ENCODE measurements around the gene PTPRK.

Gene PTPRK

GRCh38 chr6:128280066-128280465 is 240.3 kb downstream of the PTPRK start:
- DNase-seq, result no peak

GRCh38 chr6:128278836-128279235 is 241.6 kb downstream of the PTPRK start:
- DNase-seq, result no peak

GRCh38 chr6:128277379-128277778 is 243.0 kb downstream of the PTPRK start:
- DNase-seq, result no peak

- no peak for DNase-seq
Observed at GRCh38 chr6:128276311-128276710, 244.1 kb downstream of the PTPRK start.

GRCh38 chr6:128275681-128276080 is 244.7 kb downstream of the PTPRK start:
- no peak for DNase-seq

GRCh38 chr6:128275030-128275429 is 245.4 kb downstream of the PTPRK start:
- no peak for DNase-seq

- no peak for DNase-seq
Observed at GRCh38 chr6:128271527-128271926, 248.9 kb downstream of the PTPRK start.

GRCh38 chr6:128271011-128271410 is 249.4 kb downstream of the PTPRK start:
- no peak for DNase-seq

- no peak for DNase-seq
Observed at GRCh38 chr6:128266946-128267345, 253.5 kb downstream of the PTPRK start.

- DNase-seq, result no peak
Observed at GRCh38 chr6:128265706-128266105, 254.7 kb downstream of the PTPRK start.

- DNase-seq, result no peak
Observed at GRCh38 chr6:128259730-128260685, 260.4 kb downstream of the PTPRK start.

- DNase-seq, result no peak
Observed at GRCh38 chr6:128259029-128259724, 261.2 kb downstream of the PTPRK start.

GRCh38 chr6:128256095-128256494 is 264.3 kb downstream of the PTPRK start:
- DNase-seq, result no peak

- DNase-seq, result no peak
Observed at GRCh38 chr6:128252341-128253176, 267.8 kb downstream of the PTPRK start.

- no peak for DNase-seq
Observed at GRCh38 chr6:128251445-128252340, 268.7 kb downstream of the PTPRK start.

- DNase-seq, result no peak
Observed at GRCh38 chr6:128250370-128251070, 269.9 kb downstream of the PTPRK start.

- DNase-seq, result no peak
Observed at GRCh38 chr6:128249429-128249828, 271.0 kb downstream of the PTPRK start.

GRCh38 chr6:128246472-128247260 is 273.7 kb downstream of the PTPRK start:
- DNase-seq, result no peak

- no peak for DNase-seq
Observed at GRCh38 chr6:128244751-128245405, 275.5 kb downstream of the PTPRK start.

Measured in C1 segment of cervical spinal cord (tissue), 14 donors.